WERI-Rb-1 (cell line): ENCODE data around the gene ITPR3.

Experiments used
- DNase-seq: peaks from one replicate; pipeline ENCODE4 v3.0.0-alpha.2; 2020
- H3K27ac ChIP-seq: fragments of 250-450 bp; sonication (Bioruptor Pico); 2 replicates; pipeline ENCODE4 v1.5.1; 2020; ENCODE audit warnings: mild to moderate bottlenecking, moderate library complexity
- H3K27me3 ChIP-seq: fragments of 250-450 bp; sonication (Bioruptor Pico); 2 replicates; pipeline ENCODE4 v1.5.1; 2021; ENCODE audit warnings: mild to moderate bottlenecking, low read depth, moderate library complexity; ENCODE audit not compliant: insufficient read depth, severe bottlenecking
- H3K36me3 ChIP-seq: fragments of 250-450 bp; sonication (Bioruptor Pico); 2 replicates; pipeline ENCODE4 v1.5.1; 2020; ENCODE audit warnings: mild to moderate bottlenecking, moderate library complexity
- H3K4me3 ChIP-seq: 2 replicates; pipeline ENCODE4 v1.5.1; 2011; ENCODE audit warnings: low read depth, mild to moderate bottlenecking, control low read depth, low read length
- H3K9me3 ChIP-seq: fragments of 250-450 bp; sonication (Bioruptor Pico); 2 replicates; pipeline ENCODE4 v1.5.1; 2021; ENCODE audit warnings: mild to moderate bottlenecking, moderate library complexity; ENCODE audit not compliant: severe bottlenecking
- TF ChIP-seq, protein P1 (sequence below): IDR thresholded peaks from 2 replicates; pipeline ENCODE4 v1.5.1; 2011; ENCODE audit warnings: low read depth, mild to moderate bottlenecking, control low read depth, inconsistent platforms, low read length

ITPR3 gene

DNA sequence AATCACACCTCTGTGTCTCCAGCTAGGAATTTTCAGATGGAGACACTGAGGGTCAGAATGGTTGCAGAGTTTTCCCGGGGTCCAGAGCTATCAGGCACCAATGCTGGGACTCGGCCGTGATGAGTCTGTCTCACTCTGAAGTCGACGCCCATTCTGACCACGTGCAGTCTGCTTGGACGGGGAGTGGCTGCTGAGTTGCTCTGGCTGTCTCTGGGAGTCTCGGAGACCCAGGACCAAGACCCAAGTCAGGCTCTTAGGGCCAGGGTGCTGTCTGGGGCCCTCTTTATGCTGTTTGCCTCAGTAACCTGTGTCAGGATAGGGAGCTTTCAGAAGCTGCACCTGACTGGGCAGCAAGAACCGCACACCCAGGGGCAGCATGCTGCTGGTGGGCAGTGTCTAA is 121.0 kb downstream of the ITPR3 start:
- Histone ChIP-seq H3K9me3 (no peaks in the 10 kb centered on the region), H3K36me3 (no peaks in the 10 kb centered on the region), H3K27ac (no peak overlapping the region), H3K27me3 (no peaks in the 10 kb centered on the region), H3K4me3 (no peak overlapping the region)
- no peak for DNase-seq
- TF ChIP-seq, protein P1, sequence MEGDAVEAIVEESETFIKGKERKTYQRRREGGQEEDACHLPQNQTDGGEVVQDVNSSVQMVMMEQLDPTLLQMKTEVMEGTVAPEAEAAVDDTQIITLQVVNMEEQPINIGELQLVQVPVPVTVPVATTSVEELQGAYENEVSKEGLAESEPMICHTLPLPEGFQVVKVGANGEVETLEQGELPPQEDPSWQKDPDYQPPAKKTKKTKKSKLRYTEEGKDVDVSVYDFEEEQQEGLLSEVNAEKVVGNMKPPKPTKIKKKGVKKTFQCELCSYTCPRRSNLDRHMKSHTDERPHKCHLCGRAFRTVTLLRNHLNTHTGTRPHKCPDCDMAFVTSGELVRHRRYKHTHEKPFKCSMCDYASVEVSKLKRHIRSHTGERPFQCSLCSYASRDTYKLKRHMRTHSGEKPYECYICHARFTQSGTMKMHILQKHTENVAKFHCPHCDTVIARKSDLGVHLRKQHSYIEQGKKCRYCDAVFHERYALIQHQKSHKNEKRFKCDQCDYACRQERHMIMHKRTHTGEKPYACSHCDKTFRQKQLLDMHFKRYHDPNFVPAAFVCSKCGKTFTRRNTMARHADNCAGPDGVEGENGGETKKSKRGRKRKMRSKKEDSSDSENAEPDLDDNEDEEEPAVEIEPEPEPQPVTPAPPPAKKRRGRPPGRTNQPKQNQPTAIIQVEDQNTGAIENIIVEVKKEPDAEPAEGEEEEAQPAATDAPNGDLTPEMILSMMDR = no peak

DNA sequence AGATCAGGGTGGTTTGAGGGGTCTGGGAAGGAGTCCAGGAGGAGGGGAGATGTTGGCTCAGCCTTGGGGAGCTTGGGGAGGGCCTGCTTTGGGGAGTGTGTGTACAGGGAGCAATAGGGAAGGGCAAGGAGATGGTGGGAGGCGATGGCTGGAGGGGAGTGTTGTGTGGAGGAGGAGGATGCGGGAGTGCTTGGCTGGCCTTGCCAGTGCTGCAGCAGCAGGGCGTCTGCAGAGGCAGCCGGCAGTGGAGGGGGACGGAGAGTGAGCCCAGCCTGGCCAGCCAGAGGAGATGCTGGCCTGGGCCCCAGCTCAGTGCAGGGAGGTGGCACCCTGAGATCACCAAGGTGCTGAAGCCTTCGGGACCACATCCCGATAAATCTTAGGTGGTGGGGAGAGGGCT is 121.7 kb downstream of the ITPR3 start:
- no peak for DNase-seq
- Histone ChIP-seq H3K9me3 (no peaks in the 10 kb centered on the region), H3K27me3 (no peaks in the 10 kb centered on the region), H3K4me3 (no peak overlapping the region), H3K27ac (no peak overlapping the region), H3K36me3 (no peaks in the 10 kb centered on the region)
- TF ChIP-seq, protein P1 = no peak

DNA sequence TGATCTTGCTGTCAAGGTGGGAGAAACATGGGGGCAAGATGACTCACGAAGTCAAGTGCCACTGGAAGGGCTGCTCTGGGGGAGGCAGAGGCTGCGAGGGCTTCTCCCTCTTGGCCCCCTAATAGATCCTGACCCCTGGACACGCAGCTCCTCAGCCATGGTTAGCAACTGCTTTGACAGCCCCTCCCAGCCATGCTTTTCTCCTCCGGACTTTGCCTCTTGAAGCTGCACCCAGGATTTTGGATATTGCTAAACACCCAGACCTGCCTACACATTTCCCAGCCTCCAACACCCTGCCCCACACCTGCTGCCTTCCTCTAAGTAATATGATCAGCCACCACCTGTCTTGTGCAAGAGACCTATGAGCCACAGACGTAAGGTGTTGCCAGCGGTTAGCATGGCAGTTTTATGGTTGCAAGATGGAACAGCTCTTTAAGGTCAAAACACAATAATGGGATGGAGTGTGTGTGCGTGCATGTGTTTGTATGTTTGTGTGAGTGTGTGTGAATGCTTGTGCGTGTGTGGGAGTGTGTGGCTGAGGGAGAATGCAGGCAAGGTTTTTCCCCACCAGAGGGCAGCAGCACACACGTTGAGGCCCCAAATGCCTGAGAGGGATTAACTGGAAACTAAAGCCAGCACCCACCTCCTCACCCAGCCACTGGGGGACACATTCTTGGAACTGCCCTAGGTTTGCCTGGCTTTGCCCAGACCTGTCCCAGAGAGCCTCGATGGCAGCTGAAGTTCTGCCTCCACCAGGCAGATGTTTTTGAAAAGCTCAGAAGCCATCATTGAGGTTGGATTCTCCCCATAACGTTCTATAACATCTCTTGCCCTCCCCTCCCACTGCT is 123.1 kb downstream of the ITPR3 start:
- H3K9me3 ChIP-seq = no peaks in the 10 kb centered on the region
- peak; percentile 95 for DNase-seq
- H3K27ac ChIP-seq = peak overlapping the region; percentile 87
- H3K4me3 ChIP-seq = no peak overlapping the region
- TF ChIP-seq, protein P1 = peak; percentile 99
- H3K36me3 ChIP-seq = no peaks in the 10 kb centered on the region
- H3K27me3 ChIP-seq = no peaks in the 10 kb centered on the region

DNA sequence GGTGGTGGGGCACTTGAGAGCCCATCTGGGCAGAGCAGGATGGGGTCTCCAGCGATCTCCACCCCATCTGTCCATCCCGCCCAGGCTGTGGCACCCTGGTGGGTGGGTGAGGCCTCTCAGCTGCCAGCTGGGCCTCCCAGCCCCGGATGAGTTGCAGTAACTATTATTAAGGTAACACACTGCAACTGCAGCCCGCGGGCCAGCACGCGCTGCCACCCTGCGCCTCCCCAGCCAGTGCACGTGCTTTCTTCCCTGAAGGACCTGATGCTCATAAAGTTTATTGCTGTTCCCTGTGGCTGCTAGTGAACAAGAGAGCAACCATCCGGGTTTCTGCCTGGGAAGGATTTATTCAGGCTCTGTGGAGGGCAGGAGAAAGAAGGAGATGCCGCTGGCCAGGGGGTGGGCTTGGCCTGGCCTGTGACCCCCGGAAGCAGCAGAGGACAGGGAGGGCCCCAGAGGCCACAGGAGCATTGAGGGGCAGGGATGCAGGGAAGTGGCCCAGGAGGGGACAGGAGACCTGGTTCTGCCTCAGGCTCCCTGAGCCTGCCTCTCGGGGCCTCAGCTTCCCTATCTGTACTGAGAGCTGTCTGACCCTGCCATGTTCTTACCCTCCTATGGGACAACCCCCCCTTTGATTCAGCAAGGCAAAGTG is 123.9 kb downstream of the ITPR3 start:
- peak overlapping the region; percentile 87 for H3K27ac ChIP-seq
- peak; percentile 66 for DNase-seq
- TF ChIP-seq, protein P1 = no peak

DNA sequence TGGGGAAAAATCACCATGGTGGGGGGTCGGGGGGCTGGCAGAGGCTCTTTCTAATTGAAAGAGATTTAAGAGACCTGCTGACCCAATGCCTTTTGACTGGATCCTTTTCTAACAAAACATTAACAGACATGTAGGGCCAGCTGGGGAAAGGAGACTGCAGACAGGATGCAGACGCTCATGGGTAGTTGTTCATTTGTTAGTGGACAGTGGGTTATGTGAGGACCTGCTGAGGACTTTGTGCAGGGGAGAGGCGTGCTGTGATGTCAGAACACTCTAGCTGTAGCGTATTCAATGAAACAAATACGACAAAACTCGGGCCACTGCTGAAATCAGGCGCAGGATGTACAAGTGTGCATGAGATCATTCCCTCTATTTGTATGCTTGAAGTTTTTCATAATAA is 124.4 kb downstream of the ITPR3 start:
- TF ChIP-seq, protein P1 = no peak
- Histone ChIP-seq H3K36me3 (no peaks in the 10 kb centered on the region), H3K4me3 (no peak overlapping the region), H3K9me3 (no peaks in the 10 kb centered on the region), H3K27ac (peak overlapping the region; percentile 87), H3K27me3 (no peaks in the 10 kb centered on the region)
- DNase-seq = no peak

More for the DNA sequence above, 123.9 kb downstream of the ITPR3 start:
- Histone ChIP-seq H3K36me3 (no peaks in the 10 kb centered on the region), H3K9me3 (no peaks in the 10 kb centered on the region), H3K27me3 (no peaks in the 10 kb centered on the region), H3K4me3 (no peak overlapping the region)
